GM18505 (cell line): ENCODE measurements around the gene MAML3.
A peak's percentile ranks its signal among the peaks of the same experiment; 100 is the strongest.

Source experiments
- ATAC-seq: cut with Tn5 transposase; IDR thresholded peaks from one replicate; pipeline ENCODE4 v1.9.1; 2021; ENCODE audit not compliant: unreplicated experiment
- POLR2A ChIP-seq: IDR thresholded peaks from 4 replicates; pipeline ENCODE4 v1.6.1; 2011; ENCODE audit warnings: borderline replicate concordance; ENCODE audit not compliant: insufficient read depth, insufficient read length; ENCODE audit errors: extremely low read depth

Gene MAML3

GRCh38 chr4:140153718-140154571 lies at the start of gene MAML3:
Gene MAML3 (minus strand): TSS chr4:140154184. CDS start chr4:140153327, 857 bp downstream.
- ATAC-seq: peak; percentile 38
- TF ChIP-seq POLR2A: no peak

- ATAC-seq: no peak
- no peak for TF ChIP-seq POLR2A
Measured at GRCh38 chr4:140198942-140199341, 45.0 kb upstream of the MAML3 start.

DNA sequence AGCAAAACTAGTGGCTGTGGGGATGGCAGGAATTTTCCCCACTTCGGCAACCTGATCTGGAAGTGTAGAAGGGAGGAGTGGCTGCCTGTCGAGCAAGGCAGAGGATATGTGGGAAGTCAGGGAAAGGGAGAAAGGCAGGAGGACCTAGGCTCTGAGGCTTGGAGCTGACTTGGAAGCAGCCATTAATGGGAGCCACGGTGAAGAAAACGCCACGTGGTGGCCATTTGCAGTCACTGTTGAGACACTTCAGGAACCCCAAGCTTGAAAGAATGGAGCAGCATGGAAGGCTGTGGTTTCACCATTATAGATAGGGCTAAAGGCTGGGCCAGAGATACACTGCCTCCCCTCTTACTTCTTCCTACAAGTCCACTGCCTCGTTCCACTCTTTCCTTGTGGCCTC lies 41.8 kb upstream of the MAML3 start:
- no peak for ATAC-seq
- no peak for TF ChIP-seq POLR2A

GRCh38 chr4:140189805-140190204 lies 35.8 kb upstream of the MAML3 start:
- no peak for ATAC-seq
- TF ChIP-seq POLR2A: no peak

- no peak for ATAC-seq
- no peak for TF ChIP-seq POLR2A
Measured at GRCh38 chr4:140188975-140189374, 35.0 kb upstream of the MAML3 start.

- no peak for ATAC-seq
- TF ChIP-seq POLR2A: no peak
Measured at GRCh38 chr4:140187316-140187695, 33.3 kb upstream of the MAML3 start.

GRCh38 chr4:140186651-140187315 lies 32.8 kb upstream of the MAML3 start:
- ATAC-seq: no peak
- TF ChIP-seq POLR2A: no peak

GRCh38 chr4:140186082-140186438 lies 32.1 kb upstream of the MAML3 start:
- ATAC-seq: no peak
- TF ChIP-seq POLR2A: no peak

GRCh38 chr4:140185412-140186081 lies 31.6 kb upstream of the MAML3 start:
- ATAC-seq: no peak
- TF ChIP-seq POLR2A: no peak

GRCh38 chr4:140183270-140183669 lies 29.3 kb upstream of the MAML3 start:
- TF ChIP-seq POLR2A: no peak
- no peak for ATAC-seq

DNA sequence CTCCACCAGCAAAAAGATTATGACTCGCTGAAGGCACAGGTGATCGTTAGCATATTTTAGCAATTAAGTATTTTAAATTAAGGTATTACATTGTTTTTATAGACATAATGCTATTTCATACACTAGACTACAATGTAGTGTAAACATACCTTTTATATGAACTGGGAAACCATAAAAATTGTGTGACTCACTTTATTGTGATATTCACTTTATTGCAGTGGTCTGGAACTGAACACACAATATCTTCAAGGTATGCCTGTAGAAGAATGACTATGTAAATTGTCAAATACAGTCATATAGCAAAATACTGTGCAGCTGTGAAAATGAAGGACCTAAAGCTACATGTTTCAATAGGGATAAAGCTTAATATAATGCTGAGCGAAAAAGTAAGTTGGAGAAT lies 26.6 kb upstream of the MAML3 start:
- TF ChIP-seq POLR2A: no peak
- ATAC-seq: no peak

DNA sequence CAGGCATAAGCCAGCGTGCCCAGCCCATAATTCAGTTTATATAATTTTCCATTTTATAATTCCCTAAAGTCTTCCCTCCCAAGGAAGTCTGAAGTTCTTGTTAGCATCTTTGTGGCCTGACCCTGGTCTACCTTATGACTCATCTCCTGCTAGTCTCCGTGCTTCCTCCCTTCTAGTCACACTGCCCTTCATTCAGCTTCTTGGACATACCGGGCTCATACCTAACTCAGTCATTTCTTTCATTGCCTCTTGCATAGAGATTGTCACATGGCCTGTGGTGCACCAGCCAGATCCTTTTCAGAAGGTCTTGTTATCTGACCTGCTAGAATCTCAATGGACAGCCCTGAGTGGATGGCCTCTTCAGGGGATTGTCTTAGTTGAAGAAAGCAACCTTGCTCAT lies 22.8 kb upstream of the MAML3 start:
- no peak for ATAC-seq
- TF ChIP-seq POLR2A: no peak

DNA sequence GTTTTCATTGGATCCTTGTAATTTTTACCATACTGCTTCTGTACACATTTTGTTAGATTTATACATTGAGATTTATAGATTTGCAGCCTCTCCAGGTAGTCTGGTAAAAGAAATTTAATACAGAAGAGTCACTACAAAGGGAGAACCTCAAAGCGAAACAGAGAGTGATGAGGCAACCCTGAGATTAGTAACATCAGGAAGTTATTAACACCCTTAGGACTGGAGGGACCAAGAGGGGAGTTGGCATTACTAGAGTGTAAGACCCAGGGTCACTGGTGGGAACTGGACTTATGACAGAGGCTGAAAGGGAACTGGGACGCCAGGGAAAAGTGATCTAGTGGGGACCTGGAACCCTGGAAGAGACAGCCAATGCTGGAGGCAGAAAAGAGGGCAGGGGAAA lies 20.6 kb upstream of the MAML3 start:
- ATAC-seq: no peak
- TF ChIP-seq POLR2A: no peak

DNA sequence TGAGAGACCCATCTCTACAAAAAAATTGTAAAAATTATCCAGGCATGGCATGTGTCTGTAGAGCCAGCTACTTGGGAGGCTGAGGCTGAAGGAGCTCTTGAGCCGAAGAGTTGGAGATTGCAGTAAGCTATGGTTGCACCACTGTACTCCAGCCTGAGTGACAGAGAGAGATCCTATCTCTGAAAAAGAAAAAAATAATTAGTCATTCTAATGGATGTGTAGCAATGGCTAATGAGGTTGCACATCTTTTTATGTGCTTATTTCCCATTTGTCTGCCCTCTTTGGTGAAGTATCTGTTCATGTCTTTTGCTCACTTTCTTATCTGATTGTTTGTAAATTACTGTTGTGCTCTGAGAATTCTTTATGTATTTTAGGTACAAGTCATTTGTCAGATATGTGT lies 19.0 kb upstream of the MAML3 start:
- no peak for TF ChIP-seq POLR2A
- ATAC-seq: no peak
